PC-9 (cell line): ENCODE measurements around the gene SPACDR. TPM values are rescaled to one million over a fixed set of nuclear protein-coding genes. Genes with fewer than 3 reads are reported as not detected.
"Not testable (repeated sequence)": the region's sequence is repeated elsewhere in the genome, so short reads cannot be mapped to it uniquely, and the experiment has no call there.

Experiments
- BruUV-seq: library from RNA; stranded (reverse); fragments of 400-500 nt; replicated peaks from 2 replicates; lab custom pipeline; 2021; lab: Mats Ljungman, UMichigan
- CTCF ChIA-PET: fragments of 300-600 bp; sonication (Branson Sonifier 250); formaldehyde crosslinking; loops from one replicate; lab custom pipeline; 2022; ENCODE audit warnings: antibody characterized with exemption; lab: Charles Lee
- POLR2A ChIA-PET: fragments of 300-600 bp; sonication (Branson Sonifier 250); formaldehyde crosslinking; loops from one replicate; lab custom pipeline; 2022; ENCODE audit warnings: antibody characterized with exemption; ENCODE audit not compliant: unreplicated experiment; lab: Charles Lee
- DNase-seq, 2 experiments: peaks; one replicate each; pipeline versions ENCODE4 v3.0.0 to v3.0.0-alpha.2; 2015 to 2022; ENCODE audit warnings: mixed read lengths in 1 of 2
- H2AFZ ChIP-seq: fragments of 200-600 bp; sonication (generic); 2 replicates; pipeline ENCODE4 v1.8.1; 2017; ENCODE audit warnings: antibody characterized with exemption
- H3F3A ChIP-seq: fragments of 200-600 bp; sonication (generic); 2 replicates; pipeline ENCODE4 v1.8.1; 2017; ENCODE audit warnings: antibody characterized with exemption, mild to moderate bottlenecking, low read depth; ENCODE audit not compliant: insufficient read depth
- H3K27ac ChIP-seq: fragments of 200-600 bp; sonication (generic); 2 replicates; pipeline ENCODE4 v1.6.1; 2016; ENCODE audit warnings: mixed run types
- H3K27me3 ChIP-seq: fragments of 200-600 bp; sonication (generic); 2 replicates; pipeline ENCODE4 v1.6.1; 2016; ENCODE audit warnings: low read depth, mixed run types; ENCODE audit not compliant: insufficient read depth
- H3K36me3 ChIP-seq: fragments of 200-600 bp; sonication (generic); 2 replicates; pipeline ENCODE4 v1.6.1; 2016; ENCODE audit warnings: low read depth, mixed run types
- H3K4me1 ChIP-seq: fragments of 200-600 bp; sonication (generic); replicated peaks from 2 replicates; pipeline ENCODE4 v1.6.1; 2016; ENCODE audit warnings: mixed run types; ENCODE audit not compliant: insufficient read depth
- H3K4me2 ChIP-seq: fragments of 200-600 bp; sonication (generic); 2 replicates; pipeline ENCODE4 v1.6.1; 2017; ENCODE audit warnings: mixed run types
- H3K4me3 ChIP-seq: fragments of 200-600 bp; sonication (generic); 2 replicates; pipeline ENCODE4 v1.6.1; 2016; ENCODE audit warnings: mixed run types
- H3K79me2 ChIP-seq: fragments of 200-600 bp; sonication (generic); 2 replicates; pipeline ENCODE4 v1.6.1; 2017; ENCODE audit warnings: low read depth, mixed run types
- H3K9me2 ChIP-seq: fragments of 200-600 bp; sonication (generic); 2 replicates; pipeline ENCODE4 v1.8.1; 2017; ENCODE audit warnings: mild to moderate bottlenecking; ENCODE audit not compliant: insufficient read depth
- H3K9me3 ChIP-seq: fragments of 200-600 bp; sonication (generic); 2 replicates; pipeline ENCODE4 v1.8.1; 2016; ENCODE audit warnings: low read depth; ENCODE audit not compliant: insufficient read depth
- H4K20me1 ChIP-seq: fragments of 200-600 bp; sonication (generic); 2 replicates; pipeline ENCODE4 v1.8.1; 2017; ENCODE audit not compliant: insufficient read depth
- EZH2 ChIP-seq: fragments of 200-600 bp; sonication (generic); IDR thresholded peaks from 2 replicates; pipeline ENCODE4 v1.8.0; 2017; ENCODE audit warnings: antibody characterized with exemption, low read depth
- intact Hi-C: fragments of 100-400 bp; cut with micrococcal nuclease; formaldehyde crosslinking; loops from one replicate; pipeline ENCODE4 v1.10.0; 2022; ENCODE audit not compliant: unreplicated experiment
- total RNA-seq: library from RNA; stranded (reverse); gene quantifications from 2 replicates; pipeline ENCODE4 v1.2.3, GENCODE V29; 2021
- TF ChIP-seq, protein P1 (sequence below): fragments of 200-600 bp; sonication (generic); conservative IDR thresholded peaks from 2 replicates; pipeline ENCODE4 v1.6.1; 2017; ENCODE audit warnings: mixed run types, antibody characterized with exemption, mild to moderate bottlenecking, moderate library complexity

SPACDR gene
- total RNA-seq, 1 experiment from 2014 or later, result 1.4 TPM

DNA sequence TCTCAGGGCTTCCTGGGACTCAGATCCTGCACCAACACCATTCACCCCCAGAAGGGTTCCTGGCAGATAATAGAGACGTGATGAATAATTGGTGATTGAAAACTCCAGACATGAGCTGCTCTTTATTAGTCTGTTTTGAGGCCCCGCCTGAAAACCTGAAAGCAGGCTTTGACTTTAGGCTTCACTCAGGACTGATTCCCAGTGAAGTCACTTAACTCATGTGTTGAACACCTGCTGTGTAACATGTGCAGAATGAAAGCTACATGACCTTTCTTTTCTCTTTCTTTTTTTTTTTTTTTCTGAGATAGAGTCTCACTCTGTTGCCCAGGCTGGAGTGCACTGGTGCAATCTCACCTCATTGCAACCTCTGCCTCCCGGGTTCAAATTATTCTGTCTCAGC, 8.9 kb downstream of the SPACDR start:
- CTCF ChIA-PET, result interaction anchor here (0.6 to 0.9 kb wide), 4 partner anchors 8 to 431 kb away, joined by 3 to 7 read pairs (median 4); no protein-coding TSS in a partner anchor
- no peak overlapping the region for H3K27ac ChIP-seq
- H3K27me3 ChIP-seq, result no peaks in the 10 kb centered on the region
- TF ChIP-seq EZH2, result no peak
- TF ChIP-seq, protein P1, sequence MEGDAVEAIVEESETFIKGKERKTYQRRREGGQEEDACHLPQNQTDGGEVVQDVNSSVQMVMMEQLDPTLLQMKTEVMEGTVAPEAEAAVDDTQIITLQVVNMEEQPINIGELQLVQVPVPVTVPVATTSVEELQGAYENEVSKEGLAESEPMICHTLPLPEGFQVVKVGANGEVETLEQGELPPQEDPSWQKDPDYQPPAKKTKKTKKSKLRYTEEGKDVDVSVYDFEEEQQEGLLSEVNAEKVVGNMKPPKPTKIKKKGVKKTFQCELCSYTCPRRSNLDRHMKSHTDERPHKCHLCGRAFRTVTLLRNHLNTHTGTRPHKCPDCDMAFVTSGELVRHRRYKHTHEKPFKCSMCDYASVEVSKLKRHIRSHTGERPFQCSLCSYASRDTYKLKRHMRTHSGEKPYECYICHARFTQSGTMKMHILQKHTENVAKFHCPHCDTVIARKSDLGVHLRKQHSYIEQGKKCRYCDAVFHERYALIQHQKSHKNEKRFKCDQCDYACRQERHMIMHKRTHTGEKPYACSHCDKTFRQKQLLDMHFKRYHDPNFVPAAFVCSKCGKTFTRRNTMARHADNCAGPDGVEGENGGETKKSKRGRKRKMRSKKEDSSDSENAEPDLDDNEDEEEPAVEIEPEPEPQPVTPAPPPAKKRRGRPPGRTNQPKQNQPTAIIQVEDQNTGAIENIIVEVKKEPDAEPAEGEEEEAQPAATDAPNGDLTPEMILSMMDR, result no peak
- POLR2A ChIA-PET, result interaction anchor here (0.5 to 0.6 kb wide), 4 partner anchors 18 to 154 kb away, joined by 3 to 7 read pairs (median 4); partner anchors contain the start of gene MEPCE
- BruUV-seq, result no TSS peak
- H3K79me2 ChIP-seq, result no peaks in the 10 kb centered on the region
- H3K36me3 ChIP-seq, result no peaks in the 10 kb centered on the region
- no peak overlapping the region for H3K4me2 ChIP-seq
- no peaks in the 10 kb centered on the region for H3K9me3 ChIP-seq
- H3K4me3 ChIP-seq, result no peak overlapping the region
- no peaks in the 10 kb centered on the region for H3K9me2 ChIP-seq
- DNase-seq, result no peak
- H3F3A ChIP-seq, result peaks cover 8% of the 10 kb centered on the region; the same call in 1 of the 2 replicates
- no peaks in the 10 kb centered on the region for H3K4me1 ChIP-seq
- no peak overlapping the region for H2AFZ ChIP-seq
- intact Hi-C loops, result no loop called here
- H4K20me1 ChIP-seq, result no peaks in the 10 kb centered on the region

DNA sequence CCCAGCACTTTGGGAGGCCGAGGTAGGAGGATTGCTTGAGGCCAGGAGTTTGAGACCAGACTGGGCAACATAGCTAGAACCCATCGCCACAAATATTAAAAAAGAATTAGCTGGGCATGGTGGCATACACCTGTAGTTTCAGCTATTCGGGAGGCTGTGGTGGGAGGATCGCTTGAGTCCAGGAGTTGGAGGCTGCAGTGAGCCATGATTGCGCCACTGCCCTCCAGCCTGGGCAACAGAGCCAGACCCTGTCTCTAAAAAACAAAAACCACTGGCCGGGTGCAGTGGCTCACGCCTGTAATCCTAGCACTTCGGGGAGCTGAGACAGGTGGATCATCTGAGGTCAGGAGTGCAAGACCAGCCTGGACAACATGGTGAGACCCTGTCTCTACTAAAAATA, 10.2 kb downstream of the SPACDR start:
- H3K9me3 ChIP-seq, H3K9me2 ChIP-seq, H3K79me2 ChIP-seq, H3K4me2 ChIP-seq, BruUV-seq, POLR2A ChIA-PET, CTCF ChIA-PET, H2AFZ ChIP-seq, H3K4me1 ChIP-seq, H3K4me3 ChIP-seq, intact Hi-C loops, H3K27ac ChIP-seq, H4K20me1 ChIP-seq, H3K27me3 ChIP-seq, DNase-seq, H3K36me3 ChIP-seq: not testable (repeated sequence)
- H3F3A ChIP-seq, result peaks cover 13% of the 10 kb centered on the region

DNA sequence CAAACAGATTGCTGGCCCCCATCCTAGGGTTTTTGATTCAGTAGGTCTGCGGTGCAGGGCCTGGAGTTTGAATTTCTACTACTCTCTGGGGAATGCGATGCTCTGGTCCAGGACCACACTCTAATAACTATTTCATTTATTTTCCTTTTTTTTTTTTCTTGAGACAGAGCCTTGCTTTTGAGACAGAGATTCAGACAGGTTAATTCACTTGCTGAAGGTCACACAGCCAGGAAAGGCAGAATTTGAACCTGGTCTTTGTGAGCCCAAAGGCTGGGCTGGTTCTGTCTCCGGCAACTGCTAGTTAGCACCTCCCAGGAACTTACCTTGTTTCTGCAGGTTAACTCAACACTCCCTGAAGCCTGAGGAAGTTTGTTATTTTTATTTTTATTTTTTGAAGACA, 11.5 kb downstream of the SPACDR start:
- no peaks in the 10 kb centered on the region for H3K9me3 ChIP-seq
- no peaks in the 10 kb centered on the region for H4K20me1 ChIP-seq
- TF ChIP-seq, protein P1, result no peak
- TF ChIP-seq EZH2, result no peak
- DNase-seq, result no peak
- H3K27ac ChIP-seq, result no peak overlapping the region
- intact Hi-C loops, result no loop called here
- H3K4me3 ChIP-seq, result no peak overlapping the region
- POLR2A ChIA-PET, result no interaction called here
- H3F3A ChIP-seq, result peaks cover 6% of the 10 kb centered on the region; the same call in 1 of the 2 replicates
- no peak overlapping the region for H3K4me2 ChIP-seq
- no peaks in the 10 kb centered on the region for H3K27me3 ChIP-seq
- no peaks in the 10 kb centered on the region for H3K79me2 ChIP-seq
- no peaks in the 10 kb centered on the region for H3K9me2 ChIP-seq
- no peaks in the 10 kb centered on the region for H3K36me3 ChIP-seq
- no TSS peak for BruUV-seq
- CTCF ChIA-PET, result interaction anchor here (0.6 kb wide), 1 partner anchor 320 kb away, joined by 5 read pairs; no protein-coding TSS in a partner anchor
- no peak overlapping the region for H2AFZ ChIP-seq
- H3K4me1 ChIP-seq, result no peaks in the 10 kb centered on the region
